H1 (cell line): ENCODE results near the gene SEMA4C.

Experiments
- ASH2L ChIP-seq: fragments of 200-600, 300-600 bp; sonication (generic); IDR thresholded peaks from one replicate; pipeline ENCODE4 v1.7.1; 2017; ENCODE audit warnings: low read length
- CHD2 ChIP-seq: IDR thresholded peaks from 2 replicates; pipeline ENCODE4 v1.6.1; 2012; ENCODE audit warnings: low read length, improper control_type of control experiment
- CTCF ChIP-seq, 3 experiments: IDR thresholded peaks; 1 replicate in 2 of 3; 2 replicates in 1 of 3; pipeline versions ENCODE4 v1.5.1 to v1.6.1; 2011; ENCODE audit warnings: low read length in 3 of 3, mild to moderate bottlenecking in 3 of 3, inconsistent platforms in 2 of 3, low read depth in 1 of 3, moderate library complexity in 1 of 3; ENCODE audit not compliant: insufficient read depth in 1 of 3; ENCODE audit errors: control extremely low read depth in 1 of 3
- SIN3A ChIP-seq, 2 experiments: IDR thresholded peaks in 1 of 2; conservative IDR thresholded peaks in 1 of 2; 2 replicates each; pipeline ENCODE4 v1.6.1; 2011 to 2012; ENCODE audit warnings: low read length in 2 of 2, improper control_type of control experiment in 1 of 2, low read depth in 1 of 2, mild to moderate bottlenecking in 1 of 2
- SP2 ChIP-seq: IDR thresholded peaks from 2 replicates; pipeline ENCODE4 v1.6.1; 2012; ENCODE audit warnings: mild to moderate bottlenecking, low read length, inconsistent platforms
- TF ChIP-seq, protein P1 (sequence below): IDR thresholded peaks from 2 replicates; pipeline ENCODE4 v1.6.1; 2012; ENCODE audit warnings: inconsistent platforms
- TF ChIP-seq, protein P2 (sequence below): IDR thresholded peaks from 2 replicates; pipeline ENCODE4 v1.6.1; 2011; ENCODE audit warnings: low read length, improper control_type of control experiment

DNA sequence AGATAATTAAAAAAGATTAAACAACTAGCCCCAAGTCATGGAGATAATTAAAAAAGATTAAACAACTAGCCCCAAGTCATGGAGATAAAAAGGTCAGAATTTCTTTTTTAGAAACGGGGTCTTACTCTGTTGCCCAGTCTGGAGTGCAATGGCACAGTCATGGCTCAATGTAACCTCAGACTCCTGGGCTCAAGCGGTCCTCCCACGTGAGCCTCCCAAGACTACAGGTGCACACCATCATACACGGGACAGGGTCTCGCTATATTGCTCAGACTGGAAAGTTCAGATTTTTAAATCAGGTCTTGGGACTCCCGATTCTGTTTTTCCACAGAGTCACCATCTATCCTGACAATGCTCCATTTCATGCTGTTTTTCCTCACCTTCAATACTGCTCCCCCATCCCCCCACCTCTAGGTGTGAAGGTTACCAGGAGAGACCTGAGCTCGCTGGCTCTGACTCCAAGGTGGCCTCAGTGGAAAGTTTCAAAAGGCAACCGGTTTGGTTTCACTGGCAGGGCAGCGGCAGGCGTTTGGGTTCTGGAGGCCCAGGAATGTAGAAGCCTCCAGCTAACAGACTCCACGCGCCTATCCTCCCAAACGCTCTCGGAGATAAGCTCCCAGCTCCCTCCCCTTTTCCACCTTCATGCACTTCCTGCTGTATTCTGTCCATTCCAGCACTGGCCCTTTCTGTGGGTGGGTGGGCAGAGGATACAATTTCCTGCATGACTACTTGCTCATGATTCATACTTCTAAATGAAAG lies 2.9 kb upstream of the SEMA4C start:
- no peak for TF ChIP-seq CTCF (IDR thresholded peaks at IDR 0.05; ENCODE audit: control extremely low read depth in 1 of 3, insufficient read depth in 1 of 3, low read depth in 1 of 3, low read length in 3 of 3)
- 0 out of 4 replicates have a peak, but pooled peaks of 1 of the 2 experiments have one; percentile 21 for TF ChIP-seq SIN3A (conservative IDR thresholded peaks at IDR 0.05 in 1 of 2, IDR thresholded peaks at IDR 0.05 in 1 of 2; ENCODE audit: low read depth in 1 of 2, low read length in 2 of 2)
- no peak for TF ChIP-seq SP2
- no peak for TF ChIP-seq ASH2L
- TF ChIP-seq, protein P1, sequence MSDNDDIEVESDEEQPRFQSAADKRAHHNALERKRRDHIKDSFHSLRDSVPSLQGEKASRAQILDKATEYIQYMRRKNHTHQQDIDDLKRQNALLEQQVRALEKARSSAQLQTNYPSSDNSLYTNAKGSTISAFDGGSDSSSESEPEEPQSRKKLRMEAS: no peak
- TF ChIP-seq CHD2: no peak
- TF ChIP-seq, protein P2, sequence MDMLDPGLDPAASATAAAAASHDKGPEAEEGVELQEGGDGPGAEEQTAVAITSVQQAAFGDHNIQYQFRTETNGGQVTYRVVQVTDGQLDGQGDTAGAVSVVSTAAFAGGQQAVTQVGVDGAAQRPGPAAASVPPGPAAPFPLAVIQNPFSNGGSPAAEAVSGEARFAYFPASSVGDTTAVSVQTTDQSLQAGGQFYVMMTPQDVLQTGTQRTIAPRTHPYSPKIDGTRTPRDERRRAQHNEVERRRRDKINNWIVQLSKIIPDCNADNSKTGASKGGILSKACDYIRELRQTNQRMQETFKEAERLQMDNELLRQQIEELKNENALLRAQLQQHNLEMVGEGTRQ: no peak
